T-helper 2 cell (primary cell): ENCODE measurements around the gene RSU1.

Experiments used
- DNase-seq, 5 experiments: peaks; one replicate each; pipeline versions ENCODE4 v3.0.0 to v3.0.0-alpha.2; 2012 to 2022

The RSU1 gene

GRCh38 chr10:16735671-16736070 lies 81.6 kb downstream of the RSU1 start:
- no peak for DNase-seq

- no peak for DNase-seq
Measured at GRCh38 chr10:16732376-16732775, 84.8 kb downstream of the RSU1 start.

GRCh38 chr10:16728266-16728665 lies 89.0 kb downstream of the RSU1 start:
- DNase-seq, result no peak

GRCh38 chr10:16727666-16728065 lies 89.6 kb downstream of the RSU1 start:
- DNase-seq, result no peak

- no peak for DNase-seq
Measured at GRCh38 chr10:16724509-16724908, 92.7 kb downstream of the RSU1 start.

- DNase-seq, result no peak
Measured at GRCh38 chr10:16720812-16721211, 96.4 kb downstream of the RSU1 start.

GRCh38 chr10:16717622-16718395 lies 99.4 kb downstream of the RSU1 start:
- no peak for DNase-seq

- DNase-seq, result no peak
Measured at GRCh38 chr10:16716051-16716450, 101.2 kb downstream of the RSU1 start.

GRCh38 chr10:16713290-16713689 lies 103.9 kb downstream of the RSU1 start:
- DNase-seq, result no peak

GRCh38 chr10:16712883-16713282 lies 104.3 kb downstream of the RSU1 start:
- DNase-seq, result no peak

GRCh38 chr10:16700331-16700730 lies 116.9 kb downstream of the RSU1 start:
- DNase-seq, result no peak

- no peak for DNase-seq
Measured at GRCh38 chr10:16699435-16700057, 117.7 kb downstream of the RSU1 start.

GRCh38 chr10:16698461-16698860 lies 118.8 kb downstream of the RSU1 start:
- no peak for DNase-seq

- no peak for DNase-seq
Measured at GRCh38 chr10:16690417-16690816, 126.8 kb downstream of the RSU1 start.

GRCh38 chr10:16689696-16690095 lies 127.5 kb downstream of the RSU1 start:
- no peak for DNase-seq

GRCh38 chr10:16689227-16689626 lies 128.0 kb downstream of the RSU1 start:
- no peak for DNase-seq

GRCh38 chr10:16686054-16686902 lies 130.9 kb downstream of the RSU1 start:
- DNase-seq, result no peak

- no peak for DNase-seq
Measured at GRCh38 chr10:16685551-16685950, 131.7 kb downstream of the RSU1 start.

GRCh38 chr10:16681521-16681920 lies 135.7 kb downstream of the RSU1 start:
- no peak for DNase-seq

- DNase-seq, result no peak
Measured at GRCh38 chr10:16679511-16679910, 137.7 kb downstream of the RSU1 start.

GRCh38 chr10:16675334-16675733 lies 141.9 kb downstream of the RSU1 start:
- DNase-seq, result no peak

- DNase-seq, result no peak
Measured at GRCh38 chr10:16674147-16674703, 143.0 kb downstream of the RSU1 start.

- no peak for DNase-seq
Measured at GRCh38 chr10:16673443-16673842, 143.8 kb downstream of the RSU1 start.
